ENCODE measurements around the gene MYO18B.

Gene MYO18B, protein sequence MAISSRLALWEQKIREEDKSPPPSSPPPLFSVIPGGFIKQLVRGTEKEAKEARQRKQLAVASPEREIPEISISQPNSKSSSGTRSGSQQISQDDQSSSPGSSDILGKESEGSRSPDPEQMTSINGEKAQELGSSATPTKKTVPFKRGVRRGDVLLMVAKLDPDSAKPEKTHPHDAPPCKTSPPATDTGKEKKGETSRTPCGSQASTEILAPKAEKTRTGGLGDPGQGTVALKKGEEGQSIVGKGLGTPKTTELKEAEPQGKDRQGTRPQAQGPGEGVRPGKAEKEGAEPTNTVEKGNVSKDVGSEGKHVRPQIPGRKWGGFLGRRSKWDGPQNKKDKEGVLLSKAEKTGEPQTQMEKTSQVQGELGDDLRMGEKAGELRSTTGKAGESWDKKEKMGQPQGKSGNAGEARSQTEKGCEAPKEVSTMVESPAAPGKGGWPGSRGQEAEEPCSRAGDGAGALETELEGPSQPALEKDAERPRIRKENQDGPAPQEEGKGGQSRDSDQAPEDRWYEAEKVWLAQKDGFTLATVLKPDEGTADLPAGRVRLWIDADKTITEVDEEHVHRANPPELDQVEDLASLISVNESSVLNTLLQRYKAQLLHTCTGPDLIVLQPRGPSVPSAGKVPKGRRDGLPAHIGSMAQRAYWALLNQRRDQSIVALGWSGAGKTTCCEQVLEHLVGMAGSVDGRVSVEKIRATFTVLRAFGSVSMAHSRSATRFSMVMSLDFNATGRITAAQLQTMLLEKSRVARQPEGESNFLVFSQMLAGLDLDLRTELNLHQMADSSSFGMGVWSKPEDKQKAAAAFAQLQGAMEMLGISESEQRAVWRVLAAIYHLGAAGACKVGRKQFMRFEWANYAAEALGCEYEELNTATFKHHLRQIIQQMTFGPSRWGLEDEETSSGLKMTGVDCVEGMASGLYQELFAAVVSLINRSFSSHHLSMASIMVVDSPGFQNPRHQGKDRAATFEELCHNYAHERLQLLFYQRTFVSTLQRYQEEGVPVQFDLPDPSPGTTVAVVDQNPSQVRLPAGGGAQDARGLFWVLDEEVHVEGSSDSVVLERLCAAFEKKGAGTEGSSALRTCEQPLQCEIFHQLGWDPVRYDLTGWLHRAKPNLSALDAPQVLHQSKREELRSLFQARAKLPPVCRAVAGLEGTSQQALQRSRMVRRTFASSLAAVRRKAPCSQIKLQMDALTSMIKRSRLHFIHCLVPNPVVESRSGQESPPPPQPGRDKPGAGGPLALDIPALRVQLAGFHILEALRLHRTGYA (N-terminal part only)

DNA sequence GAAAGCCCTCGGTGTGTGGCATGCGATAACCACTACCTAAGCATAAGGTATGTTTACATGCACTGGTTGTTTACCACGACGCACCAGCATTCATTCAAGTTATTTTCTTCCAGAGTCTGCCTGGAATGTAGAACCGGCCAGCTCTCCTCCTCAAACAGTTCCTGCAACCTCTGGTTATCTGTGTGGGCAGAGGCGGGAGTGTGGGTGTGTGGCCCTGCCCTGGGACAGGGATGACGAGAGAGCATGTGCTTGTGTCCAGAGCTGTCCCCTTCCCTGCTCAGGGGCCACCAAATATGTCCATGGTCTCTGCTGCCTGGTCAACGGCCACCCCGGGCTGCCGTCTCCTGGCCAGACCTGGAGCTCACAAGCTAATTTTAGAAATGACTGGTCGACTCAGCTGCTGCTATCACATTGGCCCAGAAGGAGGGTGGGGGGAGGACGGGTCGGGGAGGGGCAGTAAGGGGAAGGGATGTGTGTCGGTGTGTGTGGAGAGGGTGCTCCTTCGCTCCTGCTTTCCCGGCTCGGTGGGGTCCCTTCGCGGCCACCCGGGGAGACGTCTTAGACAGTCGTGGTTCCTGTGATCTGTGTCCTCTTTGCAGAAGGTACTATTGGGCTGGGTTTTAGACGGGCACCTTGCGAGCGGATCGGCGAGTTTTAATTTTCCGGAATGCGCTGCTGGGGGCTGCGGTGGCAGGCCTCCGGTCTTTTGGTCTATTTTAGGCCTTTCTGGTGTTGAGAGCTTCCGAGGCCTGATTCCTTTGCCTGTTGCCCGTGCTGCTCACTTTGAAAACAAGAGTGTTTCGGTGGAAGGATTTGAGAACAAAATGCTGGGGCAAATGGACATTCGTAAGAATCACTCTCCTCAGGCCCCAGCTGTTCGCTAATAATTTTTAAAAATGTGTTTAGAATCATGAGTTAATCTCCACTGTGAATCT lies at the start of gene MYO18B:
TSS of gene MYO18B (plus strand) at position 497 of the 935 bp plus-strand sequence. CDS start 18,905 bp downstream, outside the sequence.
- Histone ChIP-seq H3K36me3 (ENCODE audit: control insufficient read depth, insufficient read depth, low read length, severe bottlenecking) (no peaks in the 10 kb centered on the region), H3K9ac (ENCODE audit: low read length) (no peak within 1 kb of the TSS), H3K4me3 (ENCODE audit: low read length) (no peak within 1 kb of the TSS), H3K9me3 (ENCODE audit: control insufficient read depth, low read length) (no peaks in the 10 kb centered on the region), H3K4me1 (ENCODE audit: control insufficient read depth, insufficient read depth, low read length) (peaks cover 16% of the 10 kb centered on the region), H3K27me3 (replicated peaks; ENCODE audit: control insufficient read depth, insufficient read depth, low read length) (no peaks in the 10 kb centered on the region)
- DNase-seq (ENCODE audit: low read depth): no peak

DNA sequence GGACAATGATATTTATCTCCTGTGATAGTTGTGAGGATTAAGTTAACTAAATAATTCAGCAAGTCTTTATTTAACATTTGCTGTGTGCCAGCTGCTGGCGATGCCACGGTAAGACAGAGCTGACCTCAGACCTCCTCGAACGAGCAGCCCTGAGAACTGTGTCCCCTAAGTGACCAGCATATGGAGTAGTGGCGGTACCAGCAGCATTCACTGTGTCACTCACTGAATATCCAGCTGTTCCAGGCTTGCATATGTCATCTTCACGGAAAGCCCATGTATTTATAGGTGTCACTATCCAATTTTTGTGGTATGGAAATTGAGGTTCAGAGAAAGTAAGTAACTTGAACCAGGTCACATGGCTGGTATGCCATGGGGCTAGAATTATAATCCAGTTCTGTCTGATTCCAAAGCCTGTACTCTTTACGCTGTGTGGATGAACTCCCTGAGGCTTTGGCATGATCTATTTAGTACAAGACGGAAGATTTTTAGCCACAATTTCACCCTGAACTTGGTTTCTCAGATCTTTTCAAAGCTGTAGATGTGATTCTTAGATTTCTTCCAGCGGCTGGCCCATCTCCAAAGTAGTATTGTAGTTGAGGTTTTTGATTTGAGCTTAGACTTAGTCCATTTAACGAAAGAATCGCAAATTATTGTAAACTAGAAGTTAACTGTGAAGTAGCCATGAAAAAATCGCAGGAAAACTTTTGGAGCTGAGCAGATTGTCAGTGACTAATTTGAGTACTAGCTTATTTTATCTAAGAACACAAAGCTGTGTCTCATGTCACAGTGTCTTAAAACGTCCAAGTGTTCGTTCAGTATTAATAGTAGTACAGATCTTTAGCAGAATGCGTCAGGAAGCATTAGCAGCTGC lies 49.4 kb upstream of the MYO18B start:
- Histone ChIP-seq H3K9ac (ENCODE audit: low read length) (no peak overlapping the region), H3K36me3 (ENCODE audit: control insufficient read depth, insufficient read depth, low read length, severe bottlenecking) (peaks cover 75% of the 10 kb centered on the region), H3K4me1 (ENCODE audit: control insufficient read depth, insufficient read depth, low read length) (no peaks in the 10 kb centered on the region), H3K4me3 (ENCODE audit: low read length) (no peak overlapping the region), H3K27me3 (replicated peaks; ENCODE audit: control insufficient read depth, insufficient read depth, low read length) (no peaks in the 10 kb centered on the region), H3K9me3 (ENCODE audit: control insufficient read depth, low read length) (no peaks in the 10 kb centered on the region)
- DNase-seq (ENCODE audit: low read depth): no peak

DNA sequence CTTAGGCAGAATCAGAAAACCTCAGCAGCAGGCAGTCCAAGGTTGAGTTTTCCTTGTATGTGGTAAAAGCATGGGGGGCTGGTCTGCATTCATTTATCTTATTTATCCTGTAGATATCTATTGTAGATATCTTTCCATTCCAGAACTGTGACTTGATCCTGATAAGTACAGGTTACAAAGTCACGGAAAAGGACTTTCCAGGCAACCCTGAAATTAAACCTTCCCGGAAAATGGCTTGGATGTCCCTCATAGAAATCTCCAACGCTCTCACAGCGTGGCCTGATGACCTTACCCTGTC lies 48.8 kb upstream of the MYO18B start:
- DNase-seq (ENCODE audit: low read depth): no peak
- H3K36me3 ChIP-seq (ENCODE audit: control insufficient read depth, insufficient read depth, low read length, severe bottlenecking): peaks cover 75% of the 10 kb centered on the region
- H3K9me3 ChIP-seq (ENCODE audit: control insufficient read depth, low read length): no peaks in the 10 kb centered on the region
- no peaks in the 10 kb centered on the region for H3K27me3 ChIP-seq (replicated peaks; ENCODE audit: control insufficient read depth, insufficient read depth, low read length)
- H3K9ac ChIP-seq (ENCODE audit: low read length): no peak overlapping the region
- no peaks in the 10 kb centered on the region for H3K4me1 ChIP-seq (ENCODE audit: control insufficient read depth, insufficient read depth, low read length)
- H3K4me3 ChIP-seq (ENCODE audit: low read length): no peak overlapping the region

DNA sequence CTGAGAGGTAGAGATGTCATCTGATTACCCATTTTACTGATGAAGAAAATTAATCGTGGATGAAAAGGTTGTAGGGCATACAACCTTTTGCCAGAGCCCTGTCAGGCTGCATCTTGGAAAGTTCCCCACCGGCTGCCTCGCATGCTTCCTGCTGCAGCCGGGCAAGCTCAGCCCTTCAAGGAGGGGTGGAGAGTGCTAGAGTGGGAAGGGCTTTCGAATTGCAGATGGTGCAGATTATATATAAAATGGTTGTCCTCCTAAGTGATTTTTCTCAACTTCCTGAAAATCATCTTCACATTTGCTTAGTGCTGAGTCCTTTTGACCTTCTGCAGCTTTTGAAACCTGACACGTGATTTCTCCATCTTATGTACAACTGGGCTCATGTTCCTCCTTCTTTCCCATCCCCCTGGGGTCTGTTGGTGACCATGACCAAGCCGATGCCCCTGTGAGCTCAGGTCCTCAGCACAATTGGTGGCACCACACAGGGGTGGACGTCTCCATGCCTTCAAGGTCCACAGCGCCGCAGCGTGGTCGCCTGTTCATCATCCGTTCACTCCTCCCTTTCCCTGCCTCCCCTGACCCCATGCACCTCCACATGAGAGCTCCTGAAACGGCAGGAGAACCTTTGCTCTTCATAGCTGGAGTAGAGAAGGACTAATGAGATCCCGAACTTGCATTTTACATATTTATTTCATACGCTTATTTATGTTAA lies 47.6 kb upstream of the MYO18B start:
- Histone ChIP-seq H3K4me1 (ENCODE audit: control insufficient read depth, insufficient read depth, low read length) (no peaks in the 10 kb centered on the region), H3K9me3 (ENCODE audit: control insufficient read depth, low read length) (no peaks in the 10 kb centered on the region), H3K4me3 (ENCODE audit: low read length) (no peak overlapping the region), H3K9ac (ENCODE audit: low read length) (no peak overlapping the region), H3K36me3 (ENCODE audit: control insufficient read depth, insufficient read depth, low read length, severe bottlenecking) (peaks cover 71% of the 10 kb centered on the region), H3K27me3 (replicated peaks; ENCODE audit: control insufficient read depth, insufficient read depth, low read length) (no peaks in the 10 kb centered on the region)
- DNase-seq (ENCODE audit: low read depth): no peak

DNA sequence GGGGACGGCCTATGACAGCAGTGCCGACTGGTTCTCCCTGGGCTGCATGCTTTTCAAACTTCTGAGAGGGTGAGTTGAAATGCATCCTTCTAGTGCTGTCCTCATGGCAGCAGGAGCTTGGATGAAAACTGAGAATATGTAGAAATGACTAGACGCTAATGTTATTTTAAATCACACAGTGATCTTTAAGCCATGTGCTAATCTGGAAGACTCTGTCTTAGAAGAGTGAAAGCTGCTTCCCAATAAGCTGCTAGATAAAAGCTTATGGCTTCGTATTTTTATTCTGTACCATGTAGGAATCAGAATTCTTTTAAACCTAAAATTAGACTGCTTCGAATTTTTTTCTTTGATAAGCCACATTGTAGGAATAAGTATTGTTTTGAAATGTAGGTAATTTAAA lies 46.8 kb upstream of the MYO18B start:
- H3K9me3 ChIP-seq (ENCODE audit: control insufficient read depth, low read length): no peaks in the 10 kb centered on the region
- no peak for DNase-seq (ENCODE audit: low read depth)
- peaks cover 64% of the 10 kb centered on the region for H3K36me3 ChIP-seq (ENCODE audit: control insufficient read depth, insufficient read depth, low read length, severe bottlenecking)
- H3K9ac ChIP-seq (ENCODE audit: low read length): no peak overlapping the region
- H3K4me1 ChIP-seq (ENCODE audit: control insufficient read depth, insufficient read depth, low read length): no peaks in the 10 kb centered on the region
- H3K4me3 ChIP-seq (ENCODE audit: low read length): no peak overlapping the region
- no peaks in the 10 kb centered on the region for H3K27me3 ChIP-seq (replicated peaks; ENCODE audit: control insufficient read depth, insufficient read depth, low read length)

DNA sequence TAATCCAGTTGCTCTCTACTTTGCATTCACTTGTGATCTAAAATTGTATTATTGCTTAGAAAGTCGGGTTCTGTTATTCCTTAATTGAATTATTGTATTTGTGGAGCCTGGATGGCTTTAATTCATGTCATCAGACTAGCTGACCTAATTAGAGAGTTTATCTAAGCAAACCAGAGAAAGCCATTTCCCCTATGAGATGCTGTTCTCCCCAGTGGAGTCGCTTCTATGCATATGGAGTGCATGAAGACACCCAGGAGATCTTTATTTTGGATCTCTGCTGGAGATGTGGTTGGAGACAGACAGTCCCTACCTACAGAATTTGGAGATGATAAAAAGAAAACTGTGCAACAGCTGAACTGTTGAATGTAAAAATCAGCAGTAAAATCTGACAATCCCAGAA lies 45.2 kb upstream of the MYO18B start:
- no peak overlapping the region for H3K9ac ChIP-seq (ENCODE audit: low read length)
- peaks cover 47% of the 10 kb centered on the region for H3K36me3 ChIP-seq (ENCODE audit: control insufficient read depth, insufficient read depth, low read length, severe bottlenecking)
- H3K9me3 ChIP-seq (ENCODE audit: control insufficient read depth, low read length): no peaks in the 10 kb centered on the region
- no peak overlapping the region for H3K4me3 ChIP-seq (ENCODE audit: low read length)
- no peak for DNase-seq (ENCODE audit: low read depth)
- no peaks in the 10 kb centered on the region for H3K27me3 ChIP-seq (replicated peaks; ENCODE audit: control insufficient read depth, insufficient read depth, low read length)
- H3K4me1 ChIP-seq (ENCODE audit: control insufficient read depth, insufficient read depth, low read length): peaks cover 11% of the 10 kb centered on the region

DNA sequence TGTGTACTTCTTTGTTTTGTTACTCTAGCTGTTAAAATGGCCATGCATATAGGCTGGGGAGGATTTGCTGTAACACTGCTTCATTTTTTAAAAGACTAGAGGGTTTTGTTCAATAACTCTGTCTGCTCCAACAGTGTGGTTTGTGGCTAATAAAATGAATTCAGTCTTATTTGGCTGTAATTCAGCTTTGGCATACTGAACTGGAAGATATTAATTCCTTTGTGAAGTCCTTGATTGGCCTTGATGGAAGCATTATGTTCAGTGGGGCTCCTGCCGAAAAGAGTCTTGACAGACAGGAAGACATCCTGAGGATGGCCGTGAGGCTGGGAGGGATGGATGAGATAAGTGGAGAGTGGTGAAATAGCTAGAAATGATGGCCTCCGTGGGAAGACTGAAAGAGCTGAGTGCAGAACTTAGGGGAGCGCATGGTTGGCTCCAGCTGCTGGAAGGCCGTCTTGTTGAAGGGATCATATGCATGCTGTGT lies 44.8 kb upstream of the MYO18B start:
- peaks cover 45% of the 10 kb centered on the region for H3K36me3 ChIP-seq (ENCODE audit: control insufficient read depth, insufficient read depth, low read length, severe bottlenecking)
- H3K9me3 ChIP-seq (ENCODE audit: control insufficient read depth, low read length): no peaks in the 10 kb centered on the region
- no peaks in the 10 kb centered on the region for H3K27me3 ChIP-seq (replicated peaks; ENCODE audit: control insufficient read depth, insufficient read depth, low read length)
- no peak for DNase-seq (ENCODE audit: low read depth)
- H3K4me1 ChIP-seq (ENCODE audit: control insufficient read depth, insufficient read depth, low read length): peaks cover 12% of the 10 kb centered on the region
- H3K9ac ChIP-seq (ENCODE audit: low read length): no peak overlapping the region
- H3K4me3 ChIP-seq (ENCODE audit: low read length): no peak overlapping the region

DNA sequence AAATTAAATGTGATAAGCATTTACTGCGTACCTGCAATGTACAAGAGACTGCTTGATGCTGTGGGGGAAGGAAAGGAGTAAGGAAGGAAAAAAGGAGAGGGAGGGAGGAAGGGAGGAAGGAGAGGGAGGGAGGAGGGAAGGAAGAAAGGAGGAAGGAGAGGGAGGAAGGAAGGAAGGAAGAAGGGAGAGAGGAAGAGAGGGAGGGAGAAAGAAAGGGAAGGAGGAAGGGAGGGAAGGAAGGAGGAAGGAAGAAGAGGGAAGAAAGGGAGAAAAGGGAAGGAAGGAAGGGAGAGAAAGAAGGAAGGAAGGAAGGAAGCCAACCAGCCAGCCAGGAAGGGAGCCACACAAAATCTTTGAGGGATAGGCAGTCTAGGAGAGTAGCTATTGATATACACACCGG lies 44.0 kb upstream of the MYO18B start:
- no peaks in the 10 kb centered on the region for H3K9me3 ChIP-seq (ENCODE audit: control insufficient read depth, low read length)

GRCh38 chr22:25698461-25698860 lies 43.5 kb upstream of the MYO18B start:
- Histone ChIP-seq H3K27me3 (replicated peaks; ENCODE audit: control insufficient read depth, insufficient read depth, low read length) (no peaks in the 10 kb centered on the region), H3K9ac (ENCODE audit: low read length) (no peak overlapping the region), H3K9me3 (ENCODE audit: control insufficient read depth, low read length) (no peaks in the 10 kb centered on the region), H3K4me3 (ENCODE audit: low read length) (no peak overlapping the region), H3K36me3 (ENCODE audit: control insufficient read depth, insufficient read depth, low read length, severe bottlenecking) (peaks cover 41% of the 10 kb centered on the region), H3K4me1 (ENCODE audit: control insufficient read depth, insufficient read depth, low read length) (peaks cover 12% of the 10 kb centered on the region)
- DNase-seq (ENCODE audit: low read depth): no peak

More for the DNA sequence above, 44.0 kb upstream of the MYO18B start:
- DNase-seq (ENCODE audit: low read depth): no peak
- H3K27me3 ChIP-seq (replicated peaks; ENCODE audit: control insufficient read depth, insufficient read depth, low read length): no peaks in the 10 kb centered on the region
- peaks cover 12% of the 10 kb centered on the region for H3K4me1 ChIP-seq (ENCODE audit: control insufficient read depth, insufficient read depth, low read length)
- no peak overlapping the region for H3K9ac ChIP-seq (ENCODE audit: low read length)
- peaks cover 37% of the 10 kb centered on the region for H3K36me3 ChIP-seq (ENCODE audit: control insufficient read depth, insufficient read depth, low read length, severe bottlenecking)
- H3K4me3 ChIP-seq (ENCODE audit: low read length): no peak overlapping the region

Measured in adipocyte (in vitro differentiated cells).